K562 (cell line): ENCODE results near the gene REC8. TPM values are rescaled to one million over a fixed set of nuclear protein-coding genes. Genes with fewer than 3 reads are reported as not detected.

Experiments
- ASH1L ChIP-seq: fragments of 450-650 bp; IDR thresholded peaks from 2 replicates; pipeline ENCODE4 v1.6.1; 2018; ENCODE audit warnings: borderline replicate concordance, mild to moderate bottlenecking, low read depth; ENCODE audit not compliant: partially characterized antibody
- BRF1 ChIP-seq: IDR thresholded peaks from 3 replicates; pipeline ENCODE4 v1.6.1; 2011; ENCODE audit warnings: borderline replicate concordance, mild to moderate bottlenecking; ENCODE audit not compliant: insufficient read length; ENCODE audit errors: extremely low read depth
- CBX8 ChIP-seq: fragments of 200-600 bp; sonication (generic); IDR thresholded peaks from 2 replicates; pipeline ENCODE4 v1.6.1; 2012; ENCODE audit warnings: borderline replicate concordance, mixed run types, low read depth, mild to moderate bottlenecking, moderate library complexity, mixed read lengths, low read length, control low read depth, inconsistent platforms; ENCODE audit not compliant: poor library complexity, severe bottlenecking; ENCODE audit errors: extremely low read depth
- CREB3 ChIP-seq: fragments of 450-650 bp; conservative IDR thresholded peaks from 2 replicates; pipeline ENCODE4 v1.6.1; 2016; ENCODE audit warnings: missing genetic modification characterization, low read depth, mild to moderate bottlenecking, missing compliant biosample characterization, moderate library complexity
- FOXK2 ChIP-seq, 2 experiments: fragments of 450-650 bp; IDR thresholded peaks in 1 of 2; conservative IDR thresholded peaks in 1 of 2; 2 replicates each; pipeline ENCODE4 v1.6.1; 2016; ENCODE audit warnings: low read depth in 2 of 2, mild to moderate bottlenecking in 1 of 2
- HNRNPL ChIP-seq: fragments of 200-400 bp; formaldehyde crosslinking; IDR thresholded peaks from 2 replicates; pipeline ENCODE4 v1.6.1; 2017; ENCODE audit warnings: low read depth, mild to moderate bottlenecking, low read length
- HNRNPUL1 ChIP-seq: fragments of 200-400 bp; formaldehyde crosslinking; IDR thresholded peaks from 2 replicates; pipeline ENCODE4 v1.6.1; 2017; ENCODE audit warnings: low read length
- NFATC3 ChIP-seq: fragments of 450-650 bp; IDR thresholded peaks from 2 replicates; pipeline ENCODE4 v1.6.1; 2017; ENCODE audit warnings: mild to moderate bottlenecking
- NFRKB ChIP-seq: fragments of 450-650 bp; IDR thresholded peaks from 2 replicates; pipeline ENCODE4 v1.6.1; 2016; ENCODE audit warnings: low read depth
- PCBP2 ChIP-seq: fragments of 200-400 bp; formaldehyde crosslinking; IDR thresholded peaks from 2 replicates; pipeline ENCODE4 v1.6.1; 2018; ENCODE audit warnings: low read length, low read depth, mild to moderate bottlenecking, moderate library complexity; ENCODE audit not compliant: poor library complexity, severe bottlenecking
- PHB ChIP-seq: fragments of 250-450 bp; sonication (Bioruptor Pico); IDR thresholded peaks from 2 replicates; pipeline ENCODE4 v1.5.0; 2021
- PREB ChIP-seq: sonication (generic); formaldehyde crosslinking; IDR thresholded peaks from 2 replicates; pipeline ENCODE4 v1.8.1; 2023; ENCODE audit warnings: mild to moderate bottlenecking, missing genetic modification reagents
- RBBP5 ChIP-seq: fragments of 200-600 bp; sonication (generic); IDR thresholded peaks from 2 replicates; pipeline ENCODE4 v1.6.1; 2012; ENCODE audit warnings: borderline replicate concordance, mild to moderate bottlenecking, low read length, control low read depth, inconsistent platforms; ENCODE audit not compliant: insufficient read depth, poor library complexity, severe bottlenecking
- RNF2 ChIP-seq: sonication (generic); IDR thresholded peaks from 2 replicates; pipeline ENCODE4 v1.6.1; 2016
- SRSF7 ChIP-seq: fragments of 200-400 bp; formaldehyde crosslinking; optimal IDR thresholded peaks from 2 replicates; pipeline ENCODE3; 2017; ENCODE audit warnings: mild to moderate bottlenecking, low read depth, low read length
- TCF7L2 ChIP-seq: fragments of 150-350 bp; IDR thresholded peaks from 2 replicates; pipeline ENCODE4 v1.6.1; 2016; ENCODE audit warnings: low read depth, mild to moderate bottlenecking, low read length, moderate library complexity
- ZBTB5 ChIP-seq: fragments of 450-650 bp; IDR thresholded peaks from 2 replicates; pipeline ENCODE4 v1.6.1; 2017; ENCODE audit warnings: antibody characterized with exemption
- ZC3H8 ChIP-seq: fragments of 450-650 bp; IDR thresholded peaks from 2 replicates; pipeline ENCODE4 v1.6.1; 2017
- ZFP36 ChIP-seq: fragments of 150-350 bp; IDR thresholded peaks from 2 replicates; pipeline ENCODE4 v1.6.1; 2018; ENCODE audit warnings: low read length, low read depth; ENCODE audit not compliant: partially characterized antibody
- ZNF699 ChIP-seq: fragments of 250-450 bp; sonication (Bioruptor Pico); IDR thresholded peaks from 2 replicates; pipeline ENCODE4 v1.8.0; 2021; ENCODE audit warnings: mild to moderate bottlenecking, moderate library complexity; ENCODE audit not compliant: insufficient replicate concordance
- ZNF76 ChIP-seq: fragments of 250-450 bp; sonication (Bioruptor Pico); IDR thresholded peaks from 2 replicates; pipeline ENCODE4 v1.4.0; 2020; ENCODE audit warnings: mild to moderate bottlenecking, moderate library complexity, borderline replicate concordance
- ZNF780A ChIP-seq: fragments of 250-450 bp; sonication (Bioruptor Pico); IDR thresholded peaks from 2 replicates; pipeline ENCODE4 v1.5.0; 2021; ENCODE audit warnings: mild to moderate bottlenecking
- polyA plus RNA-seq, 8 experiments: library from polyadenylated mRNA; depleted of rRNA in 4 of 8; stranded (reverse) in 5 of 8; unstranded in 3 of 8; fragments of >200 nt; fragmentation: Nextera tagmentation in 2 of 8; fragmentation: Illumina TruSeq in 1 of 8; extraction: Ambion mirVana in 2 of 8; extraction: Trizol in 1 of 8; gene quantifications; 2 replicates each; pipeline versions ENCODE4 v1.2.1 to v1.2.3, GENCODE V29; 2011 to 2014; ENCODE audit warnings: inconsistent platforms in 1 of 8, missing spikeins in 1 of 8
- total RNA-seq, 7 experiments: library from RNA; depleted of rRNA in 6 of 7; stranded (reverse); fragments of >200 nt in 6 of 7; fragmentation: Illumina TruSeq in 2 of 7; extraction: Trizol in 2 of 7; gene quantifications; 2 replicates each; pipeline versions ENCODE4 v1.2.1 to v1.2.3, GENCODE V29; 2011 to 2021; ENCODE audit warnings: low replicate concordance in 1 of 7
- TF ChIP-seq, protein P1 (sequence below): sonication (generic); formaldehyde crosslinking; IDR thresholded peaks from 2 replicates; pipeline ENCODE4 v1.8.0; 2022; ENCODE audit warnings: missing genetic modification reagents, mild to moderate bottlenecking, moderate library complexity, borderline replicate concordance

The REC8 gene
- total and polyA plus RNA-seq, 9 of the 15 experiments (the other 6 are each of a cell fraction or from before 2014, with no cell fraction given), result 0.11 to 2.5 (median 0.85) TPM

DNA sequence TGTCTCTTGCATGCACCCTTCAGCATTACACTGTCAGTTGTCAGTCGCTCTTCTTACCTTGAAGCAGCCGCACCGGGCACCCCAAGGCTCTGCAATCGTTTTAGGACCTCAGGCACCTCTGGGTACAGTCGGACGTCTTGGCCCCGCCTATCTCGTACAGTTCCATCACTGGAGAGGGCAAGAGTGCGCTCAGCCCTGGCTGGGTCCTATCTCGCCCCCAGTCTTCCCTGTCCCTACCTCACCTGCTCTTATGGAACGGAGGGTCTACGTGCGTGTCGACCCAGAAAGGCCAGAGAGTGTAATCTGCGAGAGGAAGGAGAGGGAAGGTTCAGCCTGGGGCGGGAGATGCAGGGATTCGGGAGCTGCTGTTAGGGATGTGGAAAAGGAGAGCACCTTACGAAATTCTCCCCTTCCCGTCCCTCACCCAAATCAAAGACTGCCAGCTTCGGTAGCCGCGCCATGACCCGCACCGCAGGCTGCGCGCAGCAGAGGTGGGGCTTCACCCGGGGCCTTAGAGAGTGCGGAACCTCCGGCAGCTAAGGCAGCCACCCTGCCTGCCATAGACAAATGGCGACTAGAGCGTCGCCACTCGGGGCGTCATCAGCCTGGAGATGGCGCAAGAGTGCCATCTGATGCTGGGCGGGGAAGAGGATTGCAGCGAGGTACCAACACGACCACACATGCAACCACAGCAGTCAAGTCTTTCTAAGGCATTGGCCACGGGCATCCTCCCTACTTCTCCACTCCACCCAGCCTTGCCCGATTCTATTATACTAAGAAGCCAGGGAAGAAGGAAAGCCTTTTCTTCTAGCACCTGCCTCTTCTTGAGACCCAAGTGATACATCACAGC, 43.8 kb downstream of the REC8 start, which contains the start of gene MDP1 (continued):
- TF ChIP-seq, protein P1, sequence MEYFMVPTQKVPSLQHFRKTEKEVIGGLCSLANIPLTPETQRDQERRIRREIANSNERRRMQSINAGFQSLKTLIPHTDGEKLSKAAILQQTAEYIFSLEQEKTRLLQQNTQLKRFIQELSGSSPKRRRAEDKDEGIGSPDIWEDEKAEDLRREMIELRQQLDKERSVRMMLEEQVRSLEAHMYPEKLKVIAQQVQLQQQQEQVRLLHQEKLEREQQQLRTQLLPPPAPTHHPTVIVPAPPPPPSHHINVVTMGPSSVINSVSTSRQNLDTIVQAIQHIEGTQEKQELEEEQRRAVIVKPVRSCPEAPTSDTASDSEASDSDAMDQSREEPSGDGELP (CRISPR knock-in tag), result peak; percentile 85
- no peak for TF ChIP-seq CREB3 (tag)
- no peak for TF ChIP-seq PHB (CRISPR knock-in tag)
- no peak for TF ChIP-seq ZNF780A (CRISPR knock-in tag)
- TF ChIP-seq CBX8, result no peak
- no peak for TF ChIP-seq HNRNPUL1
- no peak for TF ChIP-seq NFATC3
- TF ChIP-seq ZNF699 (CRISPR knock-in tag), result no peak
- TF ChIP-seq ASH1L, result no peak
- TF ChIP-seq NFRKB, result peak; percentile 61; the same call in 1 of the 2 replicates
- no peak for TF ChIP-seq ZNF76 (CRISPR knock-in tag)
- TF ChIP-seq BRF1, result no peak
- no peak for TF ChIP-seq PCBP2
- no peak for TF ChIP-seq ZC3H8
- no peak for TF ChIP-seq PREB (CRISPR knock-in tag)
- TF ChIP-seq FOXK2 (conservative IDR thresholded peaks at IDR 0.05 in 1 of 2, IDR thresholded peaks at IDR 0.05 in 1 of 2; ENCODE audit: low read depth in 2 of 2), result no peak
- TF ChIP-seq ZBTB5, result no peak
- TF ChIP-seq HNRNPL, result no peak
- TF ChIP-seq RBBP5, result peak; percentile 49
- no peak for TF ChIP-seq SRSF7
- TF ChIP-seq RNF2, result no peak
- TF ChIP-seq TCF7L2, result no peak
- TF ChIP-seq ZFP36, result no peak
